ENCODE data around the gene POLD1.
A peak's percentile ranks its signal among the peaks of the same experiment; 100 is the strongest.
"Not testable (repeated sequence)": the region's sequence is repeated elsewhere in the genome, so short reads cannot be mapped to it uniquely, and the experiment has no call there.

The POLD1 gene

GRCh38 chr19:50368649-50369570 lies 15.2 kb upstream of the POLD1 start:
- DNase-seq = peak; percentile 37 to 67 (median 57)

- no peak for DNase-seq
These were observed 12.2 kb upstream of the POLD1 start for GRCh38 chr19:50371914-50372475.

- DNase-seq = peak; percentile 73 to 92 (median 90)
These were observed 7.7 kb upstream of the POLD1 start, which contains the start of gene NR1H2 for GRCh38 chr19:50376166-50377050. Gene NR1H2, plus strand, starts transcription at chr19:50376457. Its CDS starts 1,149 bp downstream, at chr19:50377606.

GRCh38 chr19:50377051-50377461 lies 7.1 kb upstream of the POLD1 start:
- peak in 1 of 4 experiments; percentile 50 for DNase-seq

GRCh38 chr19:50377517-50377916 lies 6.6 kb upstream of the POLD1 start:
- no peak for DNase-seq

GRCh38 chr19:50378169-50378862 lies 5.8 kb upstream of the POLD1 start:
- DNase-seq = no peak

- DNase-seq = no peak
These were observed 5.3 kb upstream of the POLD1 start for GRCh38 chr19:50378863-50379236.

GRCh38 chr19:50379602-50380001 lies 4.5 kb upstream of the POLD1 start:
- no peak for DNase-seq

GRCh38 chr19:50380137-50380536 lies 4.0 kb upstream of the POLD1 start:
- no peak for DNase-seq

- DNase-seq = no peak
These were observed 3.4 kb upstream of the POLD1 start for GRCh38 chr19:50380751-50381151.

GRCh38 chr19:50381881-50382729 lies 2.0 kb upstream of the POLD1 start:
- no peak for DNase-seq

- DNase-seq = no peak
These were observed 921 bp upstream of the POLD1 start for GRCh38 chr19:50383001-50383851.

GRCh38 chr19:50384685-50385535 lies 763 bp downstream of the POLD1 start:
- DNase-seq = no peak

- no peak for DNase-seq
These were observed 3.2 kb downstream of the POLD1 start for GRCh38 chr19:50387176-50387867.

- no peak for DNase-seq
These were observed 3.7 kb downstream of the POLD1 start for GRCh38 chr19:50387868-50388245.

- not testable (repeated sequence) for DNase-seq
These were observed 6.1 kb downstream of the POLD1 start for GRCh38 chr19:50390295-50390694.

- DNase-seq = not testable (repeated sequence)
These were observed 6.8 kb downstream of the POLD1 start for GRCh38 chr19:50390952-50391351.

GRCh38 chr19:50392759-50393158 lies 8.6 kb downstream of the POLD1 start:
- DNase-seq = no peak

- no peak for DNase-seq
These were observed 9.4 kb downstream of the POLD1 start for GRCh38 chr19:50393589-50393988.

All from activated naive CD4-positive, alpha-beta T cell (primary cell).